ENCODE data around the gene IRX3.

DNA sequence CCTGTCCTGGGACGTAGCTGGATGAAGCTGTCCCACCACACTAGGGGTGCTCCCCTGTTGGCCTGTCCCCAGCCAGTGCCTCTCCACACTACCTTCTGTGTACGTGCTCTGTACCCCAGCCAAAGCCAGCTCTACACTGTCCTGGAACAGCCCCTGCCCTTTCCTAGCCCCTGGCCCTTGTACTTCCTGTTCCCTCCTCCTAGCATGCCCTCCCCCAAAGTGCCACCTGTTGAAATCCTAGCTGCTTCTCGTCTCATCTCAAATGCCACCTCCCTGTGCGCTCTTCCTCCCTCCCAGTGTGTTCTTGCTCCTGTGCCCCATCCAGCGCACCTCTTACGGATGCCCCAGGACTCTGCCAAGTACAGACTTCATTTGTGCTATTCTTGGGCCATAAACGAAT, 33.5 kb downstream of the IRX3 start:
- TF ChIP-seq, protein P1, sequence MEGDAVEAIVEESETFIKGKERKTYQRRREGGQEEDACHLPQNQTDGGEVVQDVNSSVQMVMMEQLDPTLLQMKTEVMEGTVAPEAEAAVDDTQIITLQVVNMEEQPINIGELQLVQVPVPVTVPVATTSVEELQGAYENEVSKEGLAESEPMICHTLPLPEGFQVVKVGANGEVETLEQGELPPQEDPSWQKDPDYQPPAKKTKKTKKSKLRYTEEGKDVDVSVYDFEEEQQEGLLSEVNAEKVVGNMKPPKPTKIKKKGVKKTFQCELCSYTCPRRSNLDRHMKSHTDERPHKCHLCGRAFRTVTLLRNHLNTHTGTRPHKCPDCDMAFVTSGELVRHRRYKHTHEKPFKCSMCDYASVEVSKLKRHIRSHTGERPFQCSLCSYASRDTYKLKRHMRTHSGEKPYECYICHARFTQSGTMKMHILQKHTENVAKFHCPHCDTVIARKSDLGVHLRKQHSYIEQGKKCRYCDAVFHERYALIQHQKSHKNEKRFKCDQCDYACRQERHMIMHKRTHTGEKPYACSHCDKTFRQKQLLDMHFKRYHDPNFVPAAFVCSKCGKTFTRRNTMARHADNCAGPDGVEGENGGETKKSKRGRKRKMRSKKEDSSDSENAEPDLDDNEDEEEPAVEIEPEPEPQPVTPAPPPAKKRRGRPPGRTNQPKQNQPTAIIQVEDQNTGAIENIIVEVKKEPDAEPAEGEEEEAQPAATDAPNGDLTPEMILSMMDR (IDR thresholded peaks at IDR 0.05) = no peak
- no peak for TF ChIP-seq POLR2A (IDR thresholded peaks at IDR 0.05)
- TF ChIP-seq POLR2AphosphoS5 (IDR thresholded peaks at IDR 0.05) = no peak
- TF ChIP-seq EP300 (IDR thresholded peaks at IDR 0.05) = no peak
